NCI-H82 (cell line): ENCODE measurements around the gene SLC9A8.

Experiments
- DNase-seq: peaks from one replicate; lab custom pipeline; 2025; lab: John Stamatoyannopoulos, UW

SLC9A8 gene

DNA sequence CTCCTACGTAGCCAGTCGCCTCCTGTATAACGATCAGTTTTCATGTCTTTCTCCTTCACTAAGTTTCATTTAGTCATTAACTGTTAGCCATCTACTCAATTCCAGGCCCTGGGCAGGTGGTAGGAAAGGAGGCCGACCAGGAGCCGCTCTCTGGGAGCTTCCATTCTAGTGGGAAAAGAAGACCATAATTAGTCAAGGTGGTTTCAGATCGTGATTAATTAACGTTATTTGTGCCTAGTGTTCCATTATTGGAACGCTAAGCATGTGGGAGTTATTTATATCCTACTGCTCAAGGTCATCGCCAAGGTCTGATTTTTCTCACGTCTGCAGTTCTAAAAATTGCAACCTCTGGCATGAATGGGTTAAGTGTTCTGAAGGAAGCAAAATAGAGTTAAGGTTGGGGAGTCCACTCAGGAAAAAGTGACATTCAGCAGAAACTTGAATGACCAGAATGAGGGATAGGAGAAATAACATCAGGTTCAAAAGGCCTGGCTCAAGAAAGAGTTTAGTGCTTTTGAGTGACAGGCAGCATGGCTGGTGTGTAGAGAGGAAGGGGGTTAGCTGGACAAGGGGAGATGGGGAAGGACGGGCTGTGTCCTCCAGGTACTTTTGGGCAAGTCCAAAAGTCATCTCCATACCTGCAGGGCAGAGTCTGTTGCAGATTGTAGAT is 812 bp downstream of the SLC9A8 start:
- no peak for DNase-seq

DNA sequence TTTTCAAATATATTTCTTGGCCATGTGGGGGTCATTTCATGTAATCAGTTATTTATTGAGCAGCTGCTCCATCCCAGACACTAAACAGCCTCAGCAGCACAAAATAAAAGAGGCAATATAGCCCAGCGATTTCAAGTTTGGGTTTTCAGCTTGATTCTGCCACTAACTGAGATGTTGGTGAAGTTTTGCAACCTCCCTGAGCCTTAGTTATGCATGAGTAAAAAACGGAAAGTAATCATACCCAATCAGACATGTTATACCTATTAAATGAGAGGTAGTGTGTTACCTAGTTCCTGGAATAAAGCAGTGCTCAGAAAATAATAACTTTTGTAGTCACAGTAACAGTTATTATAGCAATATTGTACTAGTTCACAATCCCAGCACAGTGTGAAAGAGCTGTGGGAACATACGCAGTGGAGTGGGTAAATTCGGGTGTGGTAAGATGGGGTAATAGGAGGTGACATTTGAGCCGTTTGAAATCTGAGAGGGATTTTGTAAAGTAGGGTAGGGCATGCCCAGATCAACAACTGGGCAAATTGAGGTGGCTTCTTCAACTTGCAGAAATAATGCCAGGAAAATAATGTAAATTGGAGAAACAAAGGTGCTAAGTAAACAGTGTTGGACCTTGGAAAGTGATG is 1.5 kb downstream of the SLC9A8 start:
- no peak for DNase-seq

GRCh38 chr20:49818816-49819215 is 6.2 kb downstream of the SLC9A8 start:
- DNase-seq, result no peak

DNA sequence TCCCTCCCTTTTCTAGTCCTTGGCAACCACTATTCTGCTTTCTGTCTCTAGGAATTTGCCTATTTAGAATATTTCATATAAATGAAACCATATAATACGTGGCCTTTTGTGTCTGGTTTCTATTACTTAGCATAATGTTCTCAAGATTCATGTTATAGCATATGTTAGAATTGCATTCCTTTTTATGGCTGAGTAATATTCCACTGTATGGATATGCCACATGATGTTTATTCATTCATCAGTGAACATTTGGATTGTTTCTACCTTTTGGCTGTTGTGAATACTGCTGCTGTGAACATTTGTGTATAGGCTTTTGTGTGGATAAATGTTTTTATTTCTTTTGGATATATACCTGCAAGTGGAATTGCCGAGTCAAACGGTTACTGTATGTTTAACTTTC is 7.1 kb downstream of the SLC9A8 start:
- no peak for DNase-seq

DNA sequence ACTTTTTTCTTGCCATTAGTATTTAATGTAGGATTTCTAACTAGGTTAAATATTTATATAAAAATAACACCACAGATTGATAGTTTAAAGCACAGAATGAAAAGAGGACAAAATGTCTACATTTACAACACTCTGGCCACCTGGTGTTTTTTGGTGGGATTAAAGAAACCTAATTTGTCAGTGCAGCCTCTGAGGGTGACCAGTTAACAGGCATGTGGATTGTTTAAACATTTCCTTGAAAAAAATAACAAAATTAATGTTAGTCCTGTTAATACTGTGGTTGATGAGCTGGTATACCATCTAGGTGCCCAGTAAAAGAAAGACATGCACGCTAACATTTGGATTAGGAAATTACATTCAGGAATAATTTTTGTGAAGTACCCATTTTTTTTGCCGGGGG is 8.8 kb downstream of the SLC9A8 start:
- no peak for DNase-seq

DNA sequence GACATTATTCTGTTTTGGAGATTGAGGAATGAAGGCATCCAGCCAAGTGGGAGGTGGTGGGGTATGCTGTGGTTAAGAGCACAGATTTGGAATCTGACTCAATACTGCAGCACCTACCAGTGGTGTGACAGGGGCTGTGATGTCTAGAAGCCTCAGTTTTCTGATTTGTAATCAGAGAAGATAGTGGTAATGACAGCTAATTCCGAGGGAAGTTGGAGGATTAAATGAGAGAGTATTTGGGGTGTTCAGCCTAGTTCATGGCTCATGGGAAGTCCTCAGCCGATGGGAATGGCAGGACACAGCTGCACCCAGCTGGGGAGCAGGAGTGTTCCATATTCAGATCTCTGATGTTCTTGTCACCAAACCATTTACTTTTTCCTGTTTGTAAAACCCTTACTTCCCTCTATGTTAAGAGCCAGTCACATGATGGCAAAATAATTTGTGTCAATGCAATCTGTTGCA is 9.3 kb downstream of the SLC9A8 start:
- DNase-seq, result no peak

GRCh38 chr20:49823152-49823847 is 10.7 kb downstream of the SLC9A8 start:
- DNase-seq, result no peak

DNA sequence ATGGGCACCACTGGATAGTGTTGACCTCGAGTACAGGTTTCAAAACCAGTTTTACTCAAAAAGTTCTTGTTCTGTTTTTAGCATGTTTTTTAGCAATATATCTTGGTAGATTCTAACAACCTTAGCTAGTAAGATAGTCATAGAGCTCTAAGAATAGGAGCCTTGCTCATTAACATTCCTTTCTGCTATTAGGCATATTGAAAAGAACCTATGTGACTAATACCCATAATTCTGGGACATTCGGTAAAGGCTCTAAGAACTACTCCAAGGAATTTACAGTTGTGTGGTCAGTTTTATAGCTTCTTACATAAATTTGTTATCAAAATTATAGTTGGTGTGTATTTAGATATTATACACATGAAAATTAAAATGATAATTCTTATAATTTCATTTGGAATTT is 11.6 kb downstream of the SLC9A8 start:
- no peak for DNase-seq

DNA sequence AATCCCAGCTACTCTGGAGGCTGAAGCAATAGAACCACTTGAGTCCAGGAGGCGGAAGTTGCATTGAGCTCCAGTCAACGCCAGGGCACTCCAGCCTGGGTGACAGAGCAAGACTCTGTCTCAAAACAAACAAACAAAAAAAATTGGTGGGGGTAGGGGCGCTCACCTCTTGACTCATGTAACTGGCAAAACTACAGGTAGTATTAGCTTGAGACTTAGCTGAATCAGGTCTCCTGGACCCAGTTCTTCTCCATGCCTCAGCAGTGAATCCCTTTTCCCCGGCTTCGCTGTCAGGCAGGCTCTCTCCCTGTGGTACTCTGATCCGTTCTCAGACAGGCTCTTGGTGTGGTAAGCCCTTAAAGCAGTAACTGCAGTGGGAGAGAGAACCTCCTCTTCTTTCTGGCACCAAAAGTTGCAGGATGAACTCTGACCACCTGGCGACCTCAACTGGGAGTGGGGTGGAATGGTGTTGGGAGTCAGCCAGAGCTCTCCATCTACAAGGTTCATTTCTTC is 12.9 kb downstream of the SLC9A8 start:
- no peak for DNase-seq

GRCh38 chr20:49831022-49831769 is 18.6 kb downstream of the SLC9A8 start:
- DNase-seq, result no peak

DNA sequence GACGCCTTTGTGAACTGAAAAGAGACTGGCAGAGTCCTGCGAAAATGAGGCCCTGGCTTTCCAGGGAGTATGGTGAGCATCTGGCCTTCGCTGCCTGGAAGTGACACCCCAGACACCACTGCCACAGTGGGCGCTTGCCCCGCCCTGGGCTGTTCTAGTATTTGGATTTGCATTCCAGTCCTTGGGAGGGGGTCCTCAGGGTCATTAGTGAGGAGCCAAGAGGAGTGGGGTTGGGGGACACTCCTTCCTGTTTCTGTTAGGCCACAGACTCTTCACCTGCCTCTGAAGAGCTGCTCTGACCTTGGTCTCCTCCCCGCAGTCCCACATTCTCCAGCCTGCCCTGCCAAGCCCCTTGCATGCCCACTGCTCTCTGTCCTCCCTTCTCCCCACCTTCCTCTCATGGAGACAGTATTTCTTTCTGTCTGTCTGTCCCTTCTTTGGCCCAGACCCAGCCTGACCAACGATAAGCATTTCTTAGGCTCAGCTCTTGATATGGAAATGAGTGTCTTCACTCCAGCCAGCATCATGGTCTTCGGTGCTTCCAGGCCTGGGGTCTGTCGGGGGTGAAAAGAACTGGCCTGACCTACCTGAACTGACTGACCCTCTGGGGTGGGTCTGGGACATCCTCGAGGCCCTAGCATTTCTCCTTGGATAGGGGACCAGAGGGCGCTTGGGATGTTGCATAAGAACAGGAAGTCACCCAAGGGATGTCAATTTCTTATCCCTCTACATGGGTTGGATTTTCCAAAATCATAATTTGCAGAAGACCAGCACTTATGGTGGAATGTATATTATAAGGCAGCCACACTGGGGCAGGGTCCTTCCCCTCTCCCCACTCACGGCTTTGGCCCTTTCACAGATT is 19.4 kb downstream of the SLC9A8 start:
- no peak for DNase-seq

DNA sequence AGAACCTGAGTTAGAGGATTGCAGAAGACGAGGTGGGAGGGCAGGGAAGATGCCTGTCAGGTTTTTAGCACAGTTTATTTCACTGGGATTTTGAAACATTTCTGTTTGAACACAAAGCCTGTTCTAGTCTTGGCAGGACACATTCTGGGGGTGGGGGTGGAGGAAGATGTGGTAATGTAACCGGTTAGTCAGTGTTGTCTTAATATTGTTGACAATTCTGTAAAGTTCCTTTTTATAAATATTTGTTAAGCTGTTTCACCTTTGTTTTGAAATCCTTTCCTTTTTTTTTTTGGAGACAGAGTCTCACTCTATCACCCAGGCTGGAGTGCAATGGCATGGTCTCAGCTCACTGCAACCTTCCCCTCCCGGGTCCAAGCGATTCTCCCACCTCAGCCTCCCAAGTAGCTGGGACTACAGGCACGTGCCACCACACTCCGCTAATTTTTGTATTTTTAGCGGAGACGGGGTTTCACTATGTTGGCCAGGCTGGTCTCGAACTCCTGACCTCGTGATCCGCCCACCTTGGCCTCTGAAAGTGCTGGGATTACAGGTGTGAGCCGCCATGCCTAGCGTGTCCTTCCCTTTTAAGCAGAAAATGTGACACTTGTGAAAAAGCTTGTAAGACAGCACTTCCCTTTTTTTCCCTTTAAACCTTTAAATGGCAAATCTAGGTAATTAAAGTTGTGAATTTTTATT is 20.2 kb downstream of the SLC9A8 start:
- no peak for DNase-seq

GRCh38 chr20:49833483-49833882 is 20.9 kb downstream of the SLC9A8 start:
- DNase-seq, result peak; percentile 99

- no peak for DNase-seq
Measured at GRCh38 chr20:49835031-49835430, 22.4 kb downstream of the SLC9A8 start.

- DNase-seq, result no peak
Measured at GRCh38 chr20:49838546-49838945, 25.9 kb downstream of the SLC9A8 start.

DNA sequence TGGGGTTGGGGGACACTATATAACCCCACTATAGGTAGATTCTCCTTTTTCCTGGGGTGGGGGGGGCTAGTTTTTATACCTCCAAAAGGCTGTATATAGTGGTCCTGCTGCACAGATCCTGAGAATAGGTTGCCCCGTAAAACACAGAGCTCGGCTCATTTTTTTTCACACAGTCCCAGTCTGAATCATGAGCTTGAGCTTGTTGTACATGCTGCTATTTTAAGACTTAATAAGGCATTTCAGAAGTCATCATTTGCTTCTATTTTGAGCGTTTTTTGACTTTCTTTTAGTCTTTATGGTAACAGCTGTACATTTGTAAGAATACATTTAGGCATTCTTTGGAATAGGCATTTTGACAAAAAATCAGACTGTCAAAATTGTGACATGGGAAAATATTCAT is 30.5 kb downstream of the SLC9A8 start:
- no peak for DNase-seq

DNA sequence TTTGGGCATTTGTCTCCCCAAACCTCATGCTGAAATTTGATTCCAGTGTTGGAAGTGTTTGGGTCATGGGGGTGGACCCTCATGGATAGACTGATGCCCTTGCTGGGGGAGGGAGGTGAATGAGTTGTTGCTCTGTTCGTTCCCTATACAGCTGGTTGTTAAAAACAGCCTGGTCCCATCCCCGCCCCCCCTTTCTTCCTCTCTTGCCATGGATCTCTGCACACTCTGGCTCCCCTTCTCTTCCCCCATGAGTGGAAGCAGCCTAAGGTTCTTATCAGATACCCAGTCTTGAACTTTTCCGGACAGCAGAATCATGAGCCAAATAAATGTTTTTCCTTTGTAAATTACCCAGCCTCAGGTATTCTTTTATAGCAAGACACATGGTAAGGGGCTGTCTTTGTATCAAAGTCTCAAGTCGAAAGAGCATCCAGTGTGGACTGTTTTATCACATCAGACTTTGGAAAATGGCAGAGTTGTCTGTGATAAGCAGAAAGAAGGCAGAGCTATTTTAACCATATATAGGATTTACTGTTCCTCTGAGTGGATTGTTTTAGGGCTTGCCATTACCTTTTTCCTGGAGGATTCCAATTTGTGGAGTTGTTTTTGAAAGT is 31.2 kb downstream of the SLC9A8 start:
- DNase-seq, result no peak

DNA sequence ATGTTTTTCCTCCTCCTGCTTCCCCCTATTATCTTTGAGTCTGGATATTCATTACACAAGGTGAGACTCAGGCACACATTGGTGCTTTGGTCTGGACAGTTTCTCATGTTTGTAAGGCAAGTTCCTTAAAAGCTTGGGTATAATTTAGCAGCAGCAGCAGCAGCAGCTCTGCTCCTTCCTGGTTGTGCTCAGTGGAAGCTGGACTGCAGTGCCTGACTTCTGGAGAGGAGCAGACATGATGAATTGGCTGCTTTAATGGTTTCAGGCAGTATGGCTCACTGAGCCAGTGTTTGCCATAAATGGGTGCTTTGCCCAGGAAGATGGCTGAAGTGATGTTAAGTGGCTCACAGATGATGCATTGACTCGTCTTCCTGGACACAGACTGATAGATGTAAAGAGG is 32.4 kb downstream of the SLC9A8 start:
- DNase-seq, result no peak

GRCh38 chr20:49846206-49846807 is 33.7 kb downstream of the SLC9A8 start:
- DNase-seq, result peak; percentile 82
